Heart left ventricle (tissue), 13 donors: ENCODE results near the gene CD99L2.

Experiments used
- CTCF ChIP-seq, 12 donors: fragments of 200-600 bp; sonication (generic) in 4 of 12; IDR thresholded peaks; one replicate each; pipeline versions ENCODE4 v1.5.0 to v1.8.0; 2018 to 2022; ENCODE audit warnings: antibody characterized with exemption in 12 of 12, mild to moderate bottlenecking in 5 of 12
- POLR2A ChIP-seq, 2 donors: fragments of 450-650 bp; IDR thresholded peaks; one replicate each; pipeline ENCODE4 v1.6.1; 2017; ENCODE audit warnings: antibody characterized with exemption in 2 of 2, mild to moderate bottlenecking in 2 of 2, moderate library complexity in 2 of 2
- donor health status: ischemic (EF 13 %, LVEDD 7.1; RV severe dilation, severe dysfunction).
- donor health status: DM: no; HTN: yes; CAD: no.
- donor health status: DM: no; HTN: no; CAD: no.
- donor health status: ischemic (EF 25% LVEDD 6.9; RV normal size, moderate dysfunction).
- donor health status: ischemic (EF 25% LVEDD 5.7; RV mildly dilated, moderate dysfunction).
- donor health status: ischemic (EF 35%, LVEDD 5.7; RV mildly dilated, moderate dysfunction).
- donor health status: nonischemic (EF 11% LVEDD 7.7; RV severe dilation, severe dysfunction).
- donor health status: DM: yes; HTN: yes; CAD: no.
- donor health status: PGD.
- donor health status: ischemic (EF 29% LVEDD 5.4; RV normal size, mild dysfunction).
- donor health status: nonischemic (EF 23%, LVEDD 6.1; RV moderate dilation, normal function).

- TF ChIP-seq POLR2A (IDR thresholded peaks at IDR 0.05) (no peak), CTCF (IDR thresholded peaks at IDR 0.05) (no peak)
Observed at GRCh38 chrX:150777328-150777992, 121.0 kb downstream of the CD99L2 start.
